ENCODE results near the gene TMEM117.
A peak's percentile ranks its signal among the peaks of the same experiment; 100 is the strongest.

Gene TMEM117

GRCh38 chr12:43807386-43807785, 28.5 kb upstream of the TMEM117 start:
- Histone ChIP-seq H3K27ac (no peak overlapping the region), H3K4me2 (ENCODE audit: low read length) (no peak overlapping the region), H3K79me2 (peaks cover 4% of the 10 kb centered on the region), H3K36me3 (ENCODE audit: control insufficient read depth, insufficient read depth, low read length) (no peaks in the 10 kb centered on the region), H3K9ac (no peak overlapping the region), H3K9me3 (ENCODE audit: control insufficient read depth, low read length) (no peaks in the 10 kb centered on the region), H2AFZ (peak overlapping the region; percentile 23), H3K4me3 (ENCODE audit: low read depth, low read length) (no peak overlapping the region), H3K27me3 (ENCODE audit: control insufficient read depth, insufficient read depth, low read length) (no peaks in the 10 kb centered on the region), H3K4me1 (no peaks in the 10 kb centered on the region)
- no peak for TF ChIP-seq CTCF (IDR thresholded peaks at IDR 0.05)

GRCh38 chr12:43812057-43812456, 23.8 kb upstream of the TMEM117 start:
- TF ChIP-seq CTCF (IDR thresholded peaks at IDR 0.05) = no peak
- Histone ChIP-seq H3K4me1 (peaks cover 6% of the 10 kb centered on the region), H3K9me3 (ENCODE audit: control insufficient read depth, low read length) (no peaks in the 10 kb centered on the region), H2AFZ (no peak overlapping the region), H3K4me3 (ENCODE audit: low read depth, low read length) (no peak overlapping the region), H3K27me3 (ENCODE audit: control insufficient read depth, insufficient read depth, low read length) (no peaks in the 10 kb centered on the region), H3K79me2 (no peaks in the 10 kb centered on the region), H3K27ac (no peak overlapping the region), H3K36me3 (ENCODE audit: control insufficient read depth, insufficient read depth, low read length) (no peaks in the 10 kb centered on the region), H3K9ac (no peak overlapping the region), H3K4me2 (ENCODE audit: low read length) (no peak overlapping the region)

- Histone ChIP-seq H3K9me3 (ENCODE audit: control insufficient read depth, low read length) (no peaks in the 10 kb centered on the region), H3K27ac (no peak overlapping the region), H3K27me3 (ENCODE audit: control insufficient read depth, insufficient read depth, low read length) (no peaks in the 10 kb centered on the region), H3K9ac (no peak overlapping the region), H3K79me2 (no peaks in the 10 kb centered on the region), H2AFZ (no peak overlapping the region), H3K36me3 (ENCODE audit: control insufficient read depth, insufficient read depth, low read length) (no peaks in the 10 kb centered on the region), H3K4me3 (ENCODE audit: low read depth, low read length) (no peak overlapping the region), H3K4me1 (peaks cover 6% of the 10 kb centered on the region), H3K4me2 (ENCODE audit: low read length) (no peak overlapping the region)
- no peak for TF ChIP-seq CTCF (IDR thresholded peaks at IDR 0.05)
Observed at GRCh38 chr12:43812926-43813325, 23.0 kb upstream of the TMEM117 start.

GRCh38 chr12:43815416-43815815, 20.5 kb upstream of the TMEM117 start:
- Histone ChIP-seq H3K9ac (no peak overlapping the region), H3K4me3 (ENCODE audit: low read depth, low read length) (no peak overlapping the region), H3K79me2 (no peaks in the 10 kb centered on the region), H3K9me3 (ENCODE audit: control insufficient read depth, low read length) (no peaks in the 10 kb centered on the region), H3K4me1 (peaks cover 6% of the 10 kb centered on the region), H3K4me2 (ENCODE audit: low read length) (peak overlapping the region; percentile 48), H2AFZ (peak overlapping the region; percentile 28), H3K27ac (no peak overlapping the region), H3K27me3 (ENCODE audit: control insufficient read depth, insufficient read depth, low read length) (no peaks in the 10 kb centered on the region), H3K36me3 (ENCODE audit: control insufficient read depth, insufficient read depth, low read length) (no peaks in the 10 kb centered on the region)
- no peak for TF ChIP-seq CTCF (IDR thresholded peaks at IDR 0.05)

- H2AFZ ChIP-seq = peak overlapping the region; percentile 28
- no peak overlapping the region for H3K4me2 ChIP-seq (ENCODE audit: low read length)
- no peak for TF ChIP-seq CTCF (IDR thresholded peaks at IDR 0.05)
- no peaks in the 10 kb centered on the region for H3K27me3 ChIP-seq (ENCODE audit: control insufficient read depth, insufficient read depth, low read length)
- no peaks in the 10 kb centered on the region for H3K79me2 ChIP-seq
- peaks cover 6% of the 10 kb centered on the region for H3K4me1 ChIP-seq
- no peak overlapping the region for H3K9ac ChIP-seq
- H3K4me3 ChIP-seq (ENCODE audit: low read depth, low read length) = no peak overlapping the region
- no peaks in the 10 kb centered on the region for H3K36me3 ChIP-seq (ENCODE audit: control insufficient read depth, insufficient read depth, low read length)
- H3K27ac ChIP-seq = no peak overlapping the region
- no peaks in the 10 kb centered on the region for H3K9me3 ChIP-seq (ENCODE audit: control insufficient read depth, low read length)
Observed at GRCh38 chr12:43816168-43816567, 19.7 kb upstream of the TMEM117 start.
